AG04450 (cell line): Measurements from ENCODE around the gene OSBPL1A. TPM values are rescaled to one million over a fixed set of nuclear protein-coding genes. Genes with fewer than 3 reads are reported as not detected.
A peak's percentile ranks its signal among the peaks of the same experiment; 100 is the strongest.

Source experiments
- CTCF ChIA-PET: fragments of 300-600, 350-600 bp; formaldehyde crosslinking; extraction: SDS; loops from one replicate; lab custom pipeline; 2022; ENCODE audit warnings: antibody characterized with exemption, inconsistent platforms; lab: Charles Lee
- POLR2A ChIA-PET: fragments of 350-600 bp; formaldehyde crosslinking; extraction: SDS; loops from one replicate; lab custom pipeline; 2021; ENCODE audit warnings: antibody characterized with exemption, inconsistent platforms; lab: Yijun Ruan, JAX
- DNase-seq: peaks from one replicate; pipeline ENCODE4 v3.0.0-alpha.2; 2011; ENCODE audit warnings: low read depth, low spot score
- H3K27ac ChIP-seq: one replicate; pipeline ENCODE4 v1.5.1; 2012; ENCODE audit warnings: low read depth, low read length, control low read depth
- H3K27me3 ChIP-seq: one replicate; pipeline ENCODE4 v1.6.0; 2012; ENCODE audit warnings: low read length; ENCODE audit not compliant: control insufficient read depth, insufficient read depth
- H3K4me3 ChIP-seq: 2 replicates; pipeline ENCODE4 v1.5.1; 2011; ENCODE audit warnings: mild to moderate bottlenecking, low read depth, low read length, control low read depth
- H3K9me3 ChIP-seq: 2 replicates; pipeline ENCODE4 v1.5.1; 2012; ENCODE audit warnings: low read length; ENCODE audit not compliant: control insufficient read depth, insufficient read depth
- CTCF ChIP-seq: IDR thresholded peaks from 2 replicates; pipeline ENCODE4 v1.5.1; 2011; ENCODE audit warnings: low read depth, low read length, control low read depth, inconsistent platforms
- polyA plus RNA-seq: library from polyadenylated mRNA; depleted of rRNA; stranded (reverse); fragments of >200 nt; gene quantifications from 2 replicates; pipeline ENCODE4 v1.2.3, GENCODE V29; 2011

Gene OSBPL1A
- polyA plus RNA-seq, 1 experiment: 56.1 TPM

DNA sequence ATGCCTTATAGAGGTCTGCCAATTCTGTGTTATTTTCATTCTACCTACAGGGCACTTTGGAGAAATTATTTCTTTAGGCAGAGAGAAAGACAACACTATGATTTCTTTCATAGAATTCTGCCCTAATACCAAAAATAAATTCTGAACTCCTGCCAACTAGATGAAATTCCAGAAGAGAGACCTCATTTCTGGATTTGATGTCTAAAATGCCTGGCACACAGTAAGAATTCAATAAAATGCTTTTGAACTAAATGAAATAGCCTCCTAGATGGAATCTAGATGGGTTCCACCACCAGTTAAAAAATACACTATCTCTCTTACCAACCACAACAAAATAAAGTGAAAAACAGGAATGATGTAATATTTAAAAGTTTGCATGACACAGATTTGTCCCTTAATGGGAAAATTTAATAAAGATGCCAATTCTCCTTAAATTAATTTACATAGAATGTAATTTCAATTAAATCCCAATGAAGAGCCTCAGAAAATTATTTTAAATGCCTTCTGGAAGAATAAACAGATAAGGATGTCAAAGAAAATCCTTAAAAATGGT is 75.0 kb downstream of the OSBPL1A start:
- H3K27ac ChIP-seq: no peak overlapping the region
- ChIA-PET CTCF (no interaction called here), POLR2A (no interaction called here)
- H3K9me3 ChIP-seq: no peaks in the 10 kb centered on the region
- H3K27me3 ChIP-seq: no peaks in the 10 kb centered on the region
- DNase-seq: no peak
- no peak overlapping the region for H3K4me3 ChIP-seq
- TF ChIP-seq CTCF: no peak

- no peaks in the 10 kb centered on the region for H3K9me3 ChIP-seq
- no peak overlapping the region for H3K27ac ChIP-seq
- DNase-seq: no peak
- no peak for TF ChIP-seq CTCF
- ChIA-PET CTCF (no interaction called here), POLR2A (no interaction called here)
- H3K4me3 ChIP-seq: no peak overlapping the region
- no peaks in the 10 kb centered on the region for H3K27me3 ChIP-seq
These were observed 76.6 kb downstream of the OSBPL1A start for GRCh38 chr18:24321071-24321470.

- no peak overlapping the region for H3K4me3 ChIP-seq
- H3K9me3 ChIP-seq: no peaks in the 10 kb centered on the region
- ChIA-PET CTCF (no interaction called here), POLR2A (interaction anchor here (0.6 kb wide), 1 partner anchor 32 kb away, joined by 4 read pairs; no protein-coding TSS in a partner anchor)
- H3K27me3 ChIP-seq: no peaks in the 10 kb centered on the region
- no peak for DNase-seq
- H3K27ac ChIP-seq: no peak overlapping the region
- TF ChIP-seq CTCF: no peak
These were observed 77.9 kb downstream of the OSBPL1A start for GRCh38 chr18:24319757-24320156.

GRCh38 chr18:24317370-24317769 is 80.3 kb downstream of the OSBPL1A start:
- Histone ChIP-seq H3K27me3 (no peaks in the 10 kb centered on the region), H3K27ac (no peak overlapping the region), H3K9me3 (no peaks in the 10 kb centered on the region), H3K4me3 (no peak overlapping the region)
- no peak for TF ChIP-seq CTCF
- DNase-seq: no peak
- ChIA-PET CTCF (no interaction called here), POLR2A (no interaction called here)

DNA sequence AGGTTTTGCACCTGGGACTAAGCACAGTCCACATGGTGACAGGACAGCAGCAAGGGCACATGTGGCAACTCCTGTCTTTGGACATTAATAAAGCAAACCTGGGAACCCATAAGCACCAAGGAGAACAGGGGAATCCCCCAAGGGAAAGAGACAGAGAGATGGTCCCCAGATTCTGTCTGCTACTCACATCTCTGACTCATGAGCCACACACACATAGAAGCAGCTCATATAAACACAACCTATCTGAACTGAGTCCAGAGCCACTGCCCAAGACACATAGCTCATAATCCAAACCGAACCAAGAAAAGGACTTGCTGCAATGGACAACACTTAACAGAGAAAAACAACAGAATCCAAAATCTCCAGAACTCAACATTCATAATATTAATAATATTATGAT is 82.5 kb downstream of the OSBPL1A start:
- Histone ChIP-seq H3K4me3 (no peak overlapping the region), H3K9me3 (no peaks in the 10 kb centered on the region), H3K27ac (no peak overlapping the region), H3K27me3 (no peaks in the 10 kb centered on the region)
- TF ChIP-seq CTCF: no peak
- CTCF ChIA-PET: interaction anchor here (1.5 kb wide), 1 partner anchor 45 kb away, joined by 3 read pairs; no protein-coding TSS in a partner anchor
- POLR2A ChIA-PET: interaction anchor here (0.6 to 1.1 kb wide), 3 partner anchors 47 to 176 kb away, joined by 3 to 5 read pairs (median 3); partner anchors contain the start of gene CABYR
- DNase-seq: peak; percentile 10
